ENCODE results near the gene CAPNS1. TPM values are rescaled to one million over a fixed set of nuclear protein-coding genes. Genes with fewer than 3 reads are reported as not detected.
"Not testable (repeated sequence)": the region's sequence is repeated elsewhere in the genome, so short reads cannot be mapped to it uniquely, and the experiment has no call there.

Gene CAPNS1
- total RNA-seq, 1 donor from 2014 or later = 649 TPM

GRCh38 chr19:36151144-36152018, 11.5 kb downstream of the CAPNS1 start:
- DNase-seq (ENCODE audit: low spot score) = no peak

GRCh38 chr19:36152019-36152351, 12.1 kb downstream of the CAPNS1 start:
- no peak for DNase-seq (ENCODE audit: low spot score)

GRCh38 chr19:36152352-36153091, 12.7 kb downstream of the CAPNS1 start, which contains the start of gene COX7A1:
TSS of gene COX7A1 (minus strand) at chr19:36152447. CDS start at chr19:36152407, 40 bp downstream.
- peak; percentile 68 for DNase-seq (ENCODE audit: low spot score)

- no peak for DNase-seq (ENCODE audit: low spot score)
These were observed 13.3 kb downstream of the CAPNS1 start for GRCh38 chr19:36153126-36153525.

- no peak for DNase-seq (ENCODE audit: low spot score)
These were observed 21.1 kb downstream of the CAPNS1 start for GRCh38 chr19:36160821-36161596.

- DNase-seq (ENCODE audit: low spot score) = no peak
These were observed 23.9 kb downstream of the CAPNS1 start for GRCh38 chr19:36163813-36164212.

GRCh38 chr19:36169084-36169760, 29.4 kb downstream of the CAPNS1 start:
- no peak for DNase-seq (ENCODE audit: low spot score)

- DNase-seq (ENCODE audit: low spot score) = no peak
These were observed 33.0 kb downstream of the CAPNS1 start for GRCh38 chr19:36172852-36173251.

GRCh38 chr19:36173846-36174245, 34.0 kb downstream of the CAPNS1 start:
- not testable (repeated sequence) for DNase-seq (ENCODE audit: low spot score)

- not testable (repeated sequence) for DNase-seq (ENCODE audit: low spot score)
These were observed 39.2 kb downstream of the CAPNS1 start for GRCh38 chr19:36179077-36179476.

GRCh38 chr19:36182612-36183244, 42.9 kb downstream of the CAPNS1 start:
- no peak for DNase-seq (ENCODE audit: low spot score)

- no peak for DNase-seq (ENCODE audit: low spot score)
These were observed 43.4 kb downstream of the CAPNS1 start for GRCh38 chr19:36183245-36183628.

GRCh38 chr19:36186722-36187121, 46.9 kb downstream of the CAPNS1 start:
- DNase-seq (ENCODE audit: low spot score) = not testable (repeated sequence)

GRCh38 chr19:36196249-36196648, 56.4 kb downstream of the CAPNS1 start:
- DNase-seq (ENCODE audit: low spot score) = no peak

GRCh38 chr19:36198119-36198518, 58.3 kb downstream of the CAPNS1 start:
- no peak for DNase-seq (ENCODE audit: low spot score)

Other genes starting within 250 kb of the CAPNS1 start
- gene NFKBID, start 239.5 kb upstream of the CAPNS1 start, total RNA-seq = 14.1 TPM
- 6.8 TPM for gene HCST, start 237.5 kb upstream of the CAPNS1 start, total RNA-seq
- gene TYROBP, start 231.8 kb upstream of the CAPNS1 start, total RNA-seq = 18.7 TPM
- 9.6 TPM for gene LRFN3, start 203.7 kb upstream of the CAPNS1 start, total RNA-seq
- 13.8 TPM for gene SDHAF1, start 144.9 kb upstream of the CAPNS1 start, total RNA-seq
- gene SYNE4, start 131.3 kb upstream of the CAPNS1 start, total RNA-seq = 4.1 TPM
- 23.8 TPM for gene ALKBH6, start 125.9 kb upstream of the CAPNS1 start, total RNA-seq
- gene CLIP3, start 107.2 kb upstream of the CAPNS1 start, total RNA-seq = 14.9 TPM
- 3.8 TPM for gene THAP8, start 85.8 kb upstream of the CAPNS1 start, total RNA-seq
- 1.6 TPM for gene WDR62, start 85.2 kb upstream of the CAPNS1 start, total RNA-seq
- gene OVOL3, start 28.9 kb upstream of the CAPNS1 start, total RNA-seq = not detected
- 49.6 TPM for gene POLR2I, start 25.2 kb upstream of the CAPNS1 start, total RNA-seq
- 117 TPM for gene TBCB, start 24.6 kb upstream of the CAPNS1 start, total RNA-seq
- gene COX7A1, start 12.4 kb downstream of the CAPNS1 start, total RNA-seq = 66.7 TPM
- gene ZNF565, start 74.6 kb downstream of the CAPNS1 start, total RNA-seq = 7.5 TPM
- 70.3 TPM for gene ZNF146, start 75.0 kb downstream of the CAPNS1 start, total RNA-seq
- gene ZFP14, start 239.1 kb downstream of the CAPNS1 start, total RNA-seq = 11.9 TPM

All from ureter (tissue), 1 donor.